ENCODE results near the gene PRDM11.
"Not testable (repeated sequence)": the region's sequence is repeated elsewhere in the genome, so short reads cannot be mapped to it uniquely, and the experiment has no call there.

PRDM11 gene

DNA sequence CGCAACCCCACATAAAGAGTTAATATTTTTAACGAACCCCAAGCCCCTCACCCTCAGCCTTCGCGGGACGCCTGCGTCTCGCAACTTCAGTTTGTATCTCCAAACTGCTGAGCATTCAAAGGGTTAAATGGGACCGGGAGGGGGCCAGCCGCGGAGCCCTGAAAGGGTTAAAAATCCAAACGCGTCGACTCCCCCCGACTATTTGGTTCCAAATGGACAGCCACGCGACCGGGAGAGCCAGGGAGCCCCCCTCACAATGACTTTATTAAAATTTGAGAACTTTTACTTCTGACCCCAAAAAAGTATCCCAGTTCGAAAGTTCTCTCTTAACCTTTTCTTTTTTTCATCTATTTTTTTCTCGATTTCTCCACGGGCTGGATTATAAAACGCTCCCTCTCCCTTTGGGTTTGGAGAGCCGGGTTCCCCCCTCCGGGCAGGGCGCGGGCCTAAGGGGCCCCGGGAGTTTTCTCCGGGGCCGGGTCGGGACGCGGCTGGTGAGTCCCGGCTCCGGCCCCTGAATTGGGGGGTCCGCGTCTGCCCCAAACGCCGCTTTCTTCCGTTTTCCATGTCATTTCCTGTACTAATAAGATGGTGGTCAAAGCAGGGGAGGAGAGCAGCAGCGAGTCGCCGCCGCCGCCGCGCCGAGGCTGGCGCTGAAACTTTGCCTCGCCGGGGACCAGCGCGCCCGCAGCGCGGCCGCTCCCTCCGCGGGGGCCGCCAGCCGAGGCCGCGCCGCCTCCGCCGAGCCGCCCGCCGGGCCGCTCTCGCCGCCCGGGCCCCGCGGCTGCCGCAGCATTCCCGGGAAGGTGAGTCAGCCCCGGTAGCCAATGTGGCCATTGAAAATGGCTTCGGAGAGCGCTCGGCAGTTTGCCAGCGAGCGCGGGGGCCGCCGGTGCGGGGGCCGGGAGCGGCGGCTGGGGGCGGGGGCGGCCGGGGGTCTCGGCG is at the start of gene PRDM11:
Gene PRDM11 (plus strand): TSS at position 568 of the 945 bp plus-strand sequence. CDS start 35,128 bp downstream, outside the sequence.
- FAIRE-seq, result no peak

GRCh38 chr11:45097721-45098493 is 48.5 kb upstream of the PRDM11 start:
- no peak for FAIRE-seq

GRCh38 chr11:45098929-45099328 is 47.5 kb upstream of the PRDM11 start:
- FAIRE-seq, result no peak

GRCh38 chr11:45100339-45100738 is 46.1 kb upstream of the PRDM11 start:
- FAIRE-seq, result no peak

DNA sequence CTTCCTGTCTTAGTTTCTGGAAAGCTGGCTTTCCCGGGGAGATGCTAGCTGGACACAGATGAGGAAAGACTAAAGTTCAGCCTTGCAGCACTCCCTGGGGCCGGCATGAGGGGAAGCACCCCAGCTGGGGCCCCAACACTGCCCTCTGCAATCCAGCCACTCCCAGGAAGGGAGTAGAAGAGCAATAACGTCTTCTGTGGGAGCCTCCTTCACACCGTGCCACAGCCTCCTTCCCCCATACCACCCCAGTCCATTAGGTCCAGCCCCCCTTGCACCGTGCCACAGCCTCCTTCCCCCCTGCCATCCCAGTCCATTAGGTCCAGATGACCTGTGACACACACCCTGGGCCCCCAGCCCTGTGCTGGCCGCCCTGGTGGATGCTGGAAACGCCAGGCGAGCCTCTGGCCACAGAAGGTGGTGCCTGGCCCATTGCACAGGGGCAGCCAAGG is 44.1 kb upstream of the PRDM11 start:
- FAIRE-seq, result no peak

- no peak for FAIRE-seq
These were observed 43.4 kb upstream of the PRDM11 start for GRCh38 chr11:45102810-45103621.

GRCh38 chr11:45104006-45104789 is 42.2 kb upstream of the PRDM11 start:
- FAIRE-seq, result no peak

DNA sequence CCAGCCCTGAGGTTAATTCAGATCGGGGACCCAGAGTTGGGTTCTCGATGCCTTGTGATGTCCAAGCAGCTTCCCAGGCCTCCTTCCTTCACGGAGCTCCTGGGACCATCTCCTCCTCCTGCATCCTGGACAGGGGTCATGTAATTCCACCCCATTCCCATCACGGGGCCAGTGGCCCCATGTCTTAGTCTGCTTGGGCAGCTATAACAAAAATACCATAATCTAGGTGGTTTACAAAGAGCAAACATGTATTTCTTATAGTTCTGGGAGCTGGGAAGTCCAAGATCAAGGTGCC is 41.7 kb upstream of the PRDM11 start:
- no peak for FAIRE-seq

DNA sequence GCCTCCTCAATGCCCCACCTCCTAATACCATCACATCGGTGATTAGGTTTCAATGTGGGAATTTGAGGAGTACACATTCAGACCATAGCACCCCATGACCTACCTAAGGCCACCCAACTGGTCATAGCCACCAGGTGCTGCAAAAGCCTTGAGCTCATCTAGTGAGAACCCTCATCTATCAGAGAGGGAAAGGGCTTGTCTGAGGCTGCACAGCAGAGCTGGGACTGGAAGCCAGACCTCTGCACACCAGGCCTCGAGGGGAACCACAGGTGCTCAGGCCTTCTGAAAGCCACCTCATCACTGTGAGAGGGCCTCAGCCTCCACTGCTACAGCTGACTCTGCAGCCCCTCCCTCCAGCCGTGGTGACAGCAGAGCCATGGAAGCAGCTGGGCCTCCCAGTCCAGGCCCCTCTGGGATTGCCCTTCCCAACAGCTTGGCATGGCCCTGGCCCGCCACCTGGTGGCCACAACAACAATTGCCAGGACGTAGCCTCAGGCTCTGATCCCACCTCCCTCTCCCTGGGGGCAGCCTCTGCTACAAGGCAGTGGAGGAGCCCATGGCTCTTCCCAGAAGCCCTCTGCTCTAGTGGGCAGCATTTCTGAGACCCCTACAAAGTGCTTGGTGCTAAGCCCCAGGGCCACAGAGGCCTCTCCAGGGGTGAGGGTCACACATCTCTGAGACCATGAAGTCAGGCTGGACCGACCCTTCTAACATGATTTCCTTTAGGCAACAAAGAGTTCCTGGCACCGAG is 41.0 kb upstream of the PRDM11 start:
- FAIRE-seq, result no peak

GRCh38 chr11:45105984-45106375 is 40.5 kb upstream of the PRDM11 start:
- FAIRE-seq, result no peak

DNA sequence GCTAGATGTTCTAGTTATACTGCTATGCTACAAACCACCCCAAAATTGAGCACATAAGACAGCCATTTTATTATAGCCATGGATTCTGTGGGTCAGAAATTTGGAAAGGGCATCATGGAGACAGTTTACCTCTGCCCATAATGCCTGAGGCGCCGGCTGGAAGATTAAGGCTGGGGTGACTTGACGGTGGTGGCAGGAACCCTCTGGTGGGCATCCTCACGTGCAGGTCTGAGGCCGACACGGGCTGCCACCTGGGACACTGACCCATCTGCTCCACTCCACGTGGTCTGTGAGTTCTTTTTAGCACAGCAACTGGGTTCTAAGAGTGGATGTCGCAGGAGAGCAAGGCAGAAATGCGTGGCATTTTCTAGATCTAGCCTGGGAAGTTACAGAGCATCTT is 40.0 kb upstream of the PRDM11 start:
- no peak for FAIRE-seq

GRCh38 chr11:45107029-45107428 is 39.4 kb upstream of the PRDM11 start:
- no peak for FAIRE-seq

GRCh38 chr11:45108070-45109064 is 38.1 kb upstream of the PRDM11 start:
- FAIRE-seq, result no peak

- no peak for FAIRE-seq
These were observed 37.0 kb upstream of the PRDM11 start for GRCh38 chr11:45109400-45109799.

- no peak for FAIRE-seq
These were observed 35.9 kb upstream of the PRDM11 start for GRCh38 chr11:45110562-45110961.

GRCh38 chr11:45113807-45114206 is 32.6 kb upstream of the PRDM11 start:
- no peak for FAIRE-seq

DNA sequence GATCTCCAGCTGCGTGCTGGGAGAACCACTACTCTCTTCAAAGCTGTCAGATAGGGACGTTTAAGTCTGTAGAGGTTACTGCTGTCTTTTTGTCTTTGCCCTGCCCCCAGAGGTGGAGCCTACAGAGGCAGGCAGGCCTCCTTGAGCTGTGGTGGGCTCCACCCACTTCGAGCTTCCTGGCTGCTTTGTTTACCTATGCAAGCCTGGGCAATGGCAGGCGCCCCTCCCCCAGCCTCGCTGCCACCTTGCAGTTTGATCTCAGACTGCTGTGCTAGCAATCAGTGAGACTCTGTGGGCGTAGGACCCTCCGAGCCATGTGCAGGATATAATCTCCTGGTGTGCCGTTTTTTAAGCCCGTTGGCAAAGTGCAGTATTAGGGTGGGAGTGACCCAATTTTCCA is 18.6 kb upstream of the PRDM11 start:
- FAIRE-seq, result not testable (repeated sequence)

DNA sequence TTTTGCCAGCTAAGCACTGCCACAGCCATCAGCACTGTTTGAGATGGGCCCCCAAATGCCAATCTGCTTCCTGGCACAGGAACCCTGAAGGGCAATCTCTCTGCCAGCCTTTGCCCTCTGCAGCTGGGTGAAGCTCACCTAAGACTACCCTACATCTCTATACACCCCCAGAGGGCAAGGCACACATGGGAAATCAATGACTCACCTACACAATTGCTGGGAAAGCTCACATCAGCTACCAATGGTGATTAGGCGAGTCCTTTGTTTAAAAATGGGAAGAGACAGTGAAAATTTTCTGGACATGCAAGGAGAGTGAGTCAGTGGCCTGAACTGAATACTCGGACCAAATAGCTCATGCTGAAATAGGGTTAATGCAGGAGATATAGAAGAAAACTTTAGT is 12.6 kb upstream of the PRDM11 start:
- no peak for FAIRE-seq

- FAIRE-seq, result no peak
These were observed 5.3 kb upstream of the PRDM11 start for GRCh38 chr11:45141171-45141570.

DNA sequence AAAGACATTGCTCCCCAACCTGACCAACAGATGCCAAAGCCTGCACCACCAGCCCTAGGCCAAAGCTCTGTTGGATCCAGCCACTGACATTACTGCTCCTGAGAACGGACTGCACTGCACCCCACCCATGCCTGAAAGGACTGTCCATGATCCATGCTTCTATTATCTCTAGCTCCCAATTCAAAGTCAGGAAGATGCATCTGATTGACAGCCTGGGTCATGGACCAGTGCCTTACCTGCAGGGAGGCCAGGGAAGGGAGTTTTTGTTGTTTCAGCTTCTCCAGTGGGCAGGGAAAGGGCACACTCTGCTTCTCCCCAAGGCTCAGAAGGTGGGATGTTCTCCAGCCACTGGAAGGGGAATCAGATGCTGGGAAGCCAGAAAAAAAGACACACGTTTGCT is 4.8 kb upstream of the PRDM11 start:
- FAIRE-seq, result no peak

All from colon (tissue), 2 donors.